Glomerular endothelial cell (primary cell): ENCODE data around the gene FBXW8. TPM values are rescaled to one million over a fixed set of nuclear protein-coding genes. Genes with fewer than 3 reads are reported as not detected.
A peak's percentile ranks its signal among the peaks of the same experiment; 100 is the strongest.

Source experiments
- DNase-seq: peaks from one replicate; pipeline ENCODE4 v3.0.0-alpha.2; 2011; ENCODE audit warnings: low read depth, low spot score; ENCODE audit errors: extremely low read depth
- total RNA-seq: library from RNA; depleted of rRNA; stranded (reverse); fragments of >200 nt; gene quantifications from 2 replicates; pipeline ENCODE4 v1.2.3, GENCODE V29; 2015

Gene FBXW8
- 20.9 and 26.8 TPM in 2 replicates for total RNA-seq

- no peak for DNase-seq
Measured at GRCh38 chr12:116910645-116911451, at the start of gene FBXW8. Gene FBXW8, plus strand, starts transcription at chr12:116910950. Its CDS starts 88 bp downstream, at chr12:116911038.

GRCh38 chr12:116861320-116861719 lies 49.4 kb upstream of the FBXW8 start:
- no peak for DNase-seq

- DNase-seq = no peak
Measured at GRCh38 chr12:116862167-116862566, 48.6 kb upstream of the FBXW8 start.

GRCh38 chr12:116863275-116863767 lies 47.4 kb upstream of the FBXW8 start:
- DNase-seq = no peak

- DNase-seq = no peak
Measured at GRCh38 chr12:116864371-116865160, 46.2 kb upstream of the FBXW8 start.

- no peak for DNase-seq
Measured at GRCh38 chr12:116867523-116867922, 43.2 kb upstream of the FBXW8 start.

- no peak for DNase-seq
Measured at GRCh38 chr12:116870306-116870705, 40.4 kb upstream of the FBXW8 start.

- no peak for DNase-seq
Measured at GRCh38 chr12:116874324-116874995, 36.3 kb upstream of the FBXW8 start.

GRCh38 chr12:116876151-116876869 lies 34.4 kb upstream of the FBXW8 start:
- no peak for DNase-seq

- DNase-seq = no peak
Measured at GRCh38 chr12:116878567-116879508, 31.9 kb upstream of the FBXW8 start.

- no peak for DNase-seq
Measured at GRCh38 chr12:116879509-116880212, 31.1 kb upstream of the FBXW8 start.

- peak; percentile 4 for DNase-seq
Measured at GRCh38 chr12:116880213-116880816, 30.4 kb upstream of the FBXW8 start.

- DNase-seq = no peak
Measured at GRCh38 chr12:116880817-116881324, 29.9 kb upstream of the FBXW8 start.

GRCh38 chr12:116881325-116881876 lies 29.3 kb upstream of the FBXW8 start, which contains the start of gene HRK:
Gene HRK, minus strand, starts transcription at chr12:116881441. Its CDS starts 134 bp downstream, at chr12:116881307.
- DNase-seq = no peak

- no peak for DNase-seq
Measured at GRCh38 chr12:116881877-116882507, 28.8 kb upstream of the FBXW8 start.

GRCh38 chr12:116882742-116883141 lies 28.0 kb upstream of the FBXW8 start:
- no peak for DNase-seq

GRCh38 chr12:116884871-116885270 lies 25.9 kb upstream of the FBXW8 start:
- no peak for DNase-seq
